Keratinocyte (primary cell): ENCODE data around the gene TNIP2. TPM values are rescaled to one million over a fixed set of nuclear protein-coding genes. Genes with fewer than 3 reads are reported as not detected.

Experiments
- DNase-seq: peaks from one replicate; pipeline ENCODE4 v3.0.0-alpha.2; 2011; ENCODE audit warnings: low read depth, missing footprints, low spot score
- FAIRE-seq: peaks from 2 replicates; lab custom pipeline; 2011; peaks lifted over from hg19 to GRCh38; lab: Jason Lieb, UNC
- H2AFZ ChIP-seq: 2 replicates; pipeline ENCODE4 v1.6.0; 2012; ENCODE audit warnings: low read length, control low read depth, inconsistent platforms; ENCODE audit not compliant: control insufficient read depth
- H3K27ac ChIP-seq: 2 replicates; pipeline ENCODE4 v1.5.1; 2011; ENCODE audit warnings: low read length; ENCODE audit not compliant: control insufficient read depth, insufficient read depth
- H3K27me3 ChIP-seq: 3 replicates; pipeline ENCODE4 v1.6.0; 2011; ENCODE audit warnings: low read length; ENCODE audit not compliant: control insufficient read depth, insufficient read depth; ENCODE audit errors: extremely low read depth
- H3K36me3 ChIP-seq, 2 experiments: 2 replicates in 1 of 2; 3 replicates in 1 of 2; pipeline ENCODE4 v1.5.1; 2011; ENCODE audit warnings: low read length in 2 of 2, mild to moderate bottlenecking in 1 of 2; ENCODE audit not compliant: control insufficient read depth in 2 of 2, insufficient read depth in 2 of 2; ENCODE audit errors: extremely low read depth in 1 of 2
- H3K4me1 ChIP-seq: 3 replicates; pipeline ENCODE4 v1.5.1; 2011; ENCODE audit warnings: low read length; ENCODE audit not compliant: control insufficient read depth, insufficient read depth; ENCODE audit errors: extremely low read depth
- H3K4me2 ChIP-seq: 3 replicates; pipeline ENCODE4 v1.6.0; 2011; ENCODE audit warnings: low read depth, low read length; ENCODE audit not compliant: control insufficient read depth, insufficient read depth; ENCODE audit errors: extremely low read depth
- H3K4me3 ChIP-seq, 3 experiments: fragments of 200-600 bp in 1 of 3; sonication (generic) in 1 of 3; 2 replicates in 2 of 3; 3 replicates in 1 of 3; pipeline ENCODE4 v1.5.1; 2011 to 2016; ENCODE audit warnings: low read length in 3 of 3, mild to moderate bottlenecking in 3 of 3, control low read depth in 2 of 3, inconsistent platforms in 1 of 3, low read depth in 1 of 3, mixed read lengths in 1 of 3, mixed run types in 1 of 3, moderate library complexity in 1 of 3; ENCODE audit not compliant: control insufficient read depth in 2 of 3, insufficient read depth in 2 of 3; ENCODE audit errors: extremely low read depth in 1 of 3
- H3K79me2 ChIP-seq: 2 replicates; pipeline ENCODE4 v1.6.0; 2012; ENCODE audit warnings: low read length; ENCODE audit not compliant: control insufficient read depth, insufficient read depth
- H3K9ac ChIP-seq: 3 replicates; pipeline ENCODE4 v1.6.0; 2011; ENCODE audit warnings: low read length; ENCODE audit not compliant: control insufficient read depth, insufficient read depth; ENCODE audit errors: extremely low read depth
- H3K9me1 ChIP-seq: 3 replicates; pipeline ENCODE4 v1.6.0; 2011; ENCODE audit warnings: low read length; ENCODE audit not compliant: control insufficient read depth, insufficient read depth; ENCODE audit errors: extremely low read depth
- H3K9me3 ChIP-seq: 2 replicates; pipeline ENCODE4 v1.5.1; 2012; ENCODE audit warnings: low read depth, low read length; ENCODE audit not compliant: control insufficient read depth
- H4K20me1 ChIP-seq: 3 replicates; pipeline ENCODE4 v1.6.0; 2011; ENCODE audit warnings: low read length; ENCODE audit not compliant: control insufficient read depth, insufficient read depth; ENCODE audit errors: extremely low read depth
- EZH2 ChIP-seq: IDR thresholded peaks from one replicate; pipeline ENCODE4 v1.6.1; 2012; ENCODE audit warnings: inconsistent platforms, mild to moderate bottlenecking, low read length, moderate library complexity
- dilution Hi-C: fragments of 300-500 bp; cut with MboI; formaldehyde crosslinking; loops from one replicate; pipeline ENCODE4 v1.7.0; 2020; ENCODE audit warnings: low sequenced_read_pairs; ENCODE audit not compliant: extremely low pct_ligation_motif_present
- polyA plus RNA-seq, 5 experiments: library from polyadenylated mRNA; depleted of rRNA in 3 of 5; stranded (reverse) in 3 of 5; stranded (forward) in 1 of 5; unstranded in 1 of 5; fragments of >200 nt; gene quantifications; 1 replicate in 1 of 5; 2 replicates in 3 of 5; 3 replicates in 1 of 5; pipeline versions ENCODE4 v1.2.1 to v1.2.3, GENCODE V29; 2011 to 2012; ENCODE audit warnings: missing spikeins in 2 of 5, low read depth in 1 of 5, low replicate concordance in 1 of 5
- TF ChIP-seq, protein P1 (sequence below), 3 experiments: IDR thresholded peaks in 1 of 3; conservative IDR thresholded peaks in 1 of 3; optimal IDR thresholded peaks in 1 of 3; 2 replicates in 2 of 3; 3 replicates in 1 of 3; pipeline versions ENCODE3 to v1.5.1; 2011; ENCODE audit warnings: low read length in 3 of 3, mild to moderate bottlenecking in 3 of 3, moderate library complexity in 2 of 3, control low read depth in 1 of 3, inconsistent platforms in 1 of 3; ENCODE audit not compliant: insufficient read depth in 2 of 3; ENCODE audit errors: extremely low read depth in 1 of 3

The TNIP2 gene
- polyA plus RNA-seq, 1 donor (not counting 4 experiments of a cell fraction or from before 2014, with no cell fraction given), result 22.6 TPM

DNA sequence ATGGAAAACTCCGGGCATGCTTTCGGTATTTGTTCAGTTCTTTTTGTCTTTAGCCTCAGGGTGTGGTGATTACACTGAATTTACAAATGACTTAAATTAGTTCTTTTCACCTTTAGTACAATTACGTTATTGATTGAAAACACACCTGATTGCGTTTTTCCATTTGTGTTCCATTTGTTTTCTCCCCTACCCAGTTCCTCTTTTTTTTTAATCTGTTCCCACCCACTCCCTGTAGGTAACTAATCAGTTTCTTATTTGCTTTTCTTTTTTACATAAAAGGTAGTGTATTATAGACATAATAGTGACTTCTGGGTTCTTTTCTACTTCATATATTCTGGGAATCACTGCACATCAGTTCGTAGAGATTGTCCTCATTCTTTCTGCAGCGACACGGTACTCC, 53.4 kb downstream of the TNIP2 start:
- H3K4me3 ChIP-seq, result no peak overlapping the region
- peaks cover 26 to 37% of the 10 kb centered on the region in 2 experiments for H3K36me3 ChIP-seq
- TF ChIP-seq, protein P1, sequence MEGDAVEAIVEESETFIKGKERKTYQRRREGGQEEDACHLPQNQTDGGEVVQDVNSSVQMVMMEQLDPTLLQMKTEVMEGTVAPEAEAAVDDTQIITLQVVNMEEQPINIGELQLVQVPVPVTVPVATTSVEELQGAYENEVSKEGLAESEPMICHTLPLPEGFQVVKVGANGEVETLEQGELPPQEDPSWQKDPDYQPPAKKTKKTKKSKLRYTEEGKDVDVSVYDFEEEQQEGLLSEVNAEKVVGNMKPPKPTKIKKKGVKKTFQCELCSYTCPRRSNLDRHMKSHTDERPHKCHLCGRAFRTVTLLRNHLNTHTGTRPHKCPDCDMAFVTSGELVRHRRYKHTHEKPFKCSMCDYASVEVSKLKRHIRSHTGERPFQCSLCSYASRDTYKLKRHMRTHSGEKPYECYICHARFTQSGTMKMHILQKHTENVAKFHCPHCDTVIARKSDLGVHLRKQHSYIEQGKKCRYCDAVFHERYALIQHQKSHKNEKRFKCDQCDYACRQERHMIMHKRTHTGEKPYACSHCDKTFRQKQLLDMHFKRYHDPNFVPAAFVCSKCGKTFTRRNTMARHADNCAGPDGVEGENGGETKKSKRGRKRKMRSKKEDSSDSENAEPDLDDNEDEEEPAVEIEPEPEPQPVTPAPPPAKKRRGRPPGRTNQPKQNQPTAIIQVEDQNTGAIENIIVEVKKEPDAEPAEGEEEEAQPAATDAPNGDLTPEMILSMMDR (optimal IDR thresholded peaks at IDR 0.05 in 1 of 3, IDR thresholded peaks at IDR 0.05 in 1 of 3, conservative IDR thresholded peaks at IDR 0.05 in 1 of 3; ENCODE audit: extremely low read depth in 1 of 3, insufficient read depth in 2 of 3, low read length in 3 of 3), result no peak
- TF ChIP-seq EZH2, result no peak
- no peaks in the 10 kb centered on the region for H3K9me1 ChIP-seq
- H4K20me1 ChIP-seq, result no peaks in the 10 kb centered on the region
- FAIRE-seq (no peak), DNase-seq (no peak)
- H3K4me1 ChIP-seq, result no peaks in the 10 kb centered on the region
- no peak overlapping the region for H3K27ac ChIP-seq
- no peaks in the 10 kb centered on the region for H3K79me2 ChIP-seq
- dilution Hi-C loops, result no loop called here
- H3K4me2 ChIP-seq, result no peak overlapping the region
- no peaks in the 10 kb centered on the region for H3K27me3 ChIP-seq
- H3K9me3 ChIP-seq, result no peaks in the 10 kb centered on the region
- H3K9ac ChIP-seq, result no peak overlapping the region
- H2AFZ ChIP-seq, result no peak overlapping the region

DNA sequence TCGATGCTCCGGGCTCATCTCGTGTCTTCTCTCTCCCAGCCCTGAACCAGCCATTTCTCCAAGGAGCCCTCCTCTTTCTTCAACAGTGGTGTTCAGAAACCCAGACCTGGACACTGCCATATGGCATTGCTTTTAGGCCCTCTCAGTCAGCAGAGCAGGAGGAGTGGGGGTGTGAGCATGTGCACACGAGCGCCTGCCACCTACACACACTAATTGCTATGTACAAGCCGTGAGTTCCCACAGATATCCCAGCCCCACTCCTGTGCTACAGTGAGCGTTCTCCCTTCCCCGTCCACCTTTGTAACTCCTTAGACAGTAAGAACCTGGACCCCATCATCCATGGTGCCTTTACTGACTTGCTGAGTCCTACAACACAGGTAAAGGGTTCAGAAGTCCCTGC, 53.8 kb downstream of the TNIP2 start:
- Histone ChIP-seq H3K79me2 (no peaks in the 10 kb centered on the region), H3K9me1 (no peaks in the 10 kb centered on the region), H4K20me1 (no peaks in the 10 kb centered on the region), H3K27me3 (no peaks in the 10 kb centered on the region), H3K9me3 (no peaks in the 10 kb centered on the region), H2AFZ (no peak overlapping the region), H3K4me3 (no peak overlapping the region), H3K4me2 (no peak overlapping the region), H3K4me1 (no peaks in the 10 kb centered on the region), H3K36me3 (peaks cover 30 to 40% of the 10 kb centered on the region in 2 experiments), H3K27ac (no peak overlapping the region), H3K9ac (no peak overlapping the region)
- DNase-seq, result no peak
- FAIRE-seq, result no peak
- no peak for TF ChIP-seq EZH2
- TF ChIP-seq, protein P1 (optimal IDR thresholded peaks at IDR 0.05 in 1 of 3, IDR thresholded peaks at IDR 0.05 in 1 of 3, conservative IDR thresholded peaks at IDR 0.05 in 1 of 3; ENCODE audit: extremely low read depth in 1 of 3, insufficient read depth in 2 of 3, low read length in 3 of 3), result no peak
- dilution Hi-C loops, result no loop called here
